ENCODE results near the gene ZMIZ1. TPM values are rescaled to one million over a fixed set of nuclear protein-coding genes. Genes with fewer than 3 reads are reported as not detected.

Gene ZMIZ1
- total RNA-seq, 1 experiment from 2014 or later: 34.2 TPM

DNA sequence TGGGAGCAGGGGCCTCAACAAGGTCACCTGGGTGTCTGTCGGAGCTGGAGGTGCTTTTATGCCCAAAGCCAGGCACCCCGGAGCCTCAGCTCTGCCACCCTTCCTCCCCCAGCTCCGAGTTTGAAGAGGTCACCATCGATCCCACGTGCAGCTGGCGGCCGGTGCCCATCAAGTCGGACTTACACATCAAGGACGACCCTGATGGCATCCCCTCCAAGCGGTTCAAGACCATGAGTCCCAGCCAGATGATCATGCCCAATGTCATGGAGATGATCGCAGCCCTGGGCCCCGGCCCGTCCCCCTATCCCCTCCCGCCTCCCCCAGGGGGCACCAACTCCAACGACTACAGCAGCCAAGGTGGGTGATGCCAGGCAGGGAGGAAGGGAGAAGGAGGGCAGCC is 237.2 kb downstream of the ZMIZ1 start:
- ChIA-PET CTCF (no interaction called here), POLR2A (no interaction called here)
- DNase-seq (ENCODE audit: low read depth, low spot score) (no peak), ATAC-seq (no peak)
- BruUV-seq (replicated peaks): no TSS peak
- no peak for TF ChIP-seq POLR2AphosphoS5 (IDR thresholded peaks at IDR 0.05; ENCODE audit: low read depth, low read length)
- TF ChIP-seq TCF7L2 (IDR thresholded peaks at IDR 0.05; ENCODE audit: low read depth, low read length): no peak
- no peak for TF ChIP-seq SIN3A (IDR thresholded peaks at IDR 0.05; ENCODE audit: borderline replicate concordance, insufficient read depth, low read depth, low read length)
- no peak for TF ChIP-seq REST (IDR thresholded peaks at IDR 0.05; ENCODE audit: insufficient read depth in 1 of 2, low read depth in 2 of 2, low read length in 1 of 2)
- TF ChIP-seq, protein P1, sequence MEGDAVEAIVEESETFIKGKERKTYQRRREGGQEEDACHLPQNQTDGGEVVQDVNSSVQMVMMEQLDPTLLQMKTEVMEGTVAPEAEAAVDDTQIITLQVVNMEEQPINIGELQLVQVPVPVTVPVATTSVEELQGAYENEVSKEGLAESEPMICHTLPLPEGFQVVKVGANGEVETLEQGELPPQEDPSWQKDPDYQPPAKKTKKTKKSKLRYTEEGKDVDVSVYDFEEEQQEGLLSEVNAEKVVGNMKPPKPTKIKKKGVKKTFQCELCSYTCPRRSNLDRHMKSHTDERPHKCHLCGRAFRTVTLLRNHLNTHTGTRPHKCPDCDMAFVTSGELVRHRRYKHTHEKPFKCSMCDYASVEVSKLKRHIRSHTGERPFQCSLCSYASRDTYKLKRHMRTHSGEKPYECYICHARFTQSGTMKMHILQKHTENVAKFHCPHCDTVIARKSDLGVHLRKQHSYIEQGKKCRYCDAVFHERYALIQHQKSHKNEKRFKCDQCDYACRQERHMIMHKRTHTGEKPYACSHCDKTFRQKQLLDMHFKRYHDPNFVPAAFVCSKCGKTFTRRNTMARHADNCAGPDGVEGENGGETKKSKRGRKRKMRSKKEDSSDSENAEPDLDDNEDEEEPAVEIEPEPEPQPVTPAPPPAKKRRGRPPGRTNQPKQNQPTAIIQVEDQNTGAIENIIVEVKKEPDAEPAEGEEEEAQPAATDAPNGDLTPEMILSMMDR (IDR thresholded peaks at IDR 0.05): no peak
- no peaks in the 10 kb centered on the region for H3K27me3 ChIP-seq (ENCODE audit: control insufficient read depth, insufficient read depth, low read length)
- H3K9me3 ChIP-seq (ENCODE audit: control insufficient read depth, insufficient read depth, low read depth, low read length): no peaks in the 10 kb centered on the region
- H3K4me1 ChIP-seq (ENCODE audit: control insufficient read depth, insufficient read depth, low read length): no peaks in the 10 kb centered on the region
- no peak overlapping the region for H3K27ac ChIP-seq (ENCODE audit: low read length)
- in situ Hi-C loops (cut with HindIII; ENCODE audit: low pct_unique_long_range_greater_than_20kb, low sequenced_read_pairs) (no loop called here), intact Hi-C loops (cut with micrococcal nuclease; ENCODE audit: unreplicated experiment) (no loop called here)
- no peak overlapping the region for H3K4me3 ChIP-seq (ENCODE audit: low read depth in 2 of 2, low read length in 2 of 2)
- H3K36me3 ChIP-seq (ENCODE audit: control insufficient read depth, insufficient read depth, low read length): no peaks in the 10 kb centered on the region

DNA sequence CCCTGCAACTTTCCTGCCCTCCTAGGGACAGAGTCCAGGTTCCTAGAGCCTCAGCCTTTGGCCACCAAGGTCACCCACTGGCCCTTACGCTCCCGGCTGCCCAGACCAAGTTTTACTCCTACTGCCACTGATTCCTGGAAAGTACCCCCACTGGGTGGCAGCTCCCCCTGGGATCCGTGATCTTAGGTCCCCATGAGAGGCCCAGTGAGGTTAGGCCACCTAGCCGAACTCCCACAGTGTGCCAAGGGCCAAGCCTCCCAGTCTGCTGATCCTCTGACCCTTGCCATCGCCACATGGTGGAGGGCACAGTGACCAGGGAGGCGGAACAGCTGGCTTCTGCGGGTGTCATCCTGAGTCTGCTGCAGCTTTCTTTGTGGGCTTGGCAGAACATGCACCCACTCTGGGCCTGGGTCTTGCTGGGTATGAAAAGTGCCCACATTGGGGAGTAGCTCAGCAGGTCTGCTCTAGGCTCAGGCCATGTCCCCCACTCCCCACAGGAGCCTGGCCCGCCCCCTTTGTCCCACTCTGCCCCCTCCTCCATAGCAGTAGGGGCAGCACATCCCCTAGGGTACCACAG is 238.0 kb downstream of the ZMIZ1 start:
- no peaks in the 10 kb centered on the region for H3K27me3 ChIP-seq (ENCODE audit: control insufficient read depth, insufficient read depth, low read length)
- H3K4me3 ChIP-seq (ENCODE audit: low read depth in 2 of 2, low read length in 2 of 2): no peak overlapping the region
- no peak for TF ChIP-seq SIN3A (IDR thresholded peaks at IDR 0.05; ENCODE audit: borderline replicate concordance, insufficient read depth, low read depth, low read length)
- no peak for TF ChIP-seq POLR2AphosphoS5 (IDR thresholded peaks at IDR 0.05; ENCODE audit: low read depth, low read length)
- TF ChIP-seq, protein P1 (IDR thresholded peaks at IDR 0.05): no peak
- TF ChIP-seq REST (IDR thresholded peaks at IDR 0.05; ENCODE audit: insufficient read depth in 1 of 2, low read depth in 2 of 2, low read length in 1 of 2): no peak
- TF ChIP-seq TCF7L2 (IDR thresholded peaks at IDR 0.05; ENCODE audit: low read depth, low read length): no peak
- in situ Hi-C loops (cut with HindIII; ENCODE audit: low pct_unique_long_range_greater_than_20kb, low sequenced_read_pairs) (no loop called here), intact Hi-C loops (cut with micrococcal nuclease; ENCODE audit: unreplicated experiment) (no loop called here)
- ChIA-PET CTCF (no interaction called here), POLR2A (no interaction called here)
- no peak for ATAC-seq
- H3K36me3 ChIP-seq (ENCODE audit: control insufficient read depth, insufficient read depth, low read length): no peaks in the 10 kb centered on the region
- no peaks in the 10 kb centered on the region for H3K9me3 ChIP-seq (ENCODE audit: control insufficient read depth, insufficient read depth, low read depth, low read length)
- H3K4me1 ChIP-seq (ENCODE audit: control insufficient read depth, insufficient read depth, low read length): no peaks in the 10 kb centered on the region
- no TSS peak for BruUV-seq (replicated peaks)
- no peak overlapping the region for H3K27ac ChIP-seq (ENCODE audit: low read length)
- no peak for DNase-seq (ENCODE audit: low read depth, low spot score)
